Activated B cell treated with CpG ODN at 0.5 μM for 24 hours (primary cell): ENCODE measurements around the gene EEIG1. TPM values are rescaled to one million over a fixed set of nuclear protein-coding genes. Genes with fewer than 3 reads are reported as not detected.

Experiments used
- ATAC-seq: fragments of 200-7000 bp; cut with Tn5 transposase; one replicate; pipeline ENCODE4 v1.10.0; 2021; ENCODE audit warnings: low read depth, mild to moderate bottlenecking, moderate library complexity
- CTCF ChIA-PET: fragments of 350-600 bp; sonication (Branson Sonifier 250); formaldehyde crosslinking; loops from one replicate; lab custom pipeline; 2021; ENCODE audit warnings: antibody characterized with exemption; lab: Charles Lee
- POLR2A ChIA-PET: fragments of 350-600 bp; sonication (Branson Sonifier 250); formaldehyde crosslinking; loops from one replicate; lab custom pipeline; 2021; ENCODE audit warnings: antibody characterized with exemption; lab: Charles Lee
- DNase-seq: peaks from one replicate; pipeline ENCODE4 v3.0.0; 2022
- H3K27ac Mint-ChIP-seq: one replicate; pipeline ENCODE4 v1.8.0; 2020; ENCODE audit warnings: mixed read lengths
- H3K27me3 Mint-ChIP-seq: one replicate; pipeline ENCODE4 v1.8.0; 2021; ENCODE audit warnings: mixed read lengths
- H3K36me3 Mint-ChIP-seq: one replicate; pipeline ENCODE4 v1.8.0; 2021; ENCODE audit warnings: low read depth, mixed read lengths
- H3K4me1 Mint-ChIP-seq: one replicate; pipeline ENCODE4 v1.8.0; 2021; ENCODE audit warnings: mixed read lengths
- H3K4me3 Mint-ChIP-seq: one replicate; pipeline ENCODE4 v1.8.0; 2020; ENCODE audit warnings: mild to moderate bottlenecking, mixed read lengths
- H3K9me3 Mint-ChIP-seq: one replicate; pipeline ENCODE4 v1.8.0; 2020; ENCODE audit warnings: mixed read lengths
- CTCF ChIP-seq: fragments of 200-600 bp; IDR thresholded peaks from one replicate; pipeline ENCODE4 v1.8.0; 2022; ENCODE audit warnings: antibody characterized with exemption, mild to moderate bottlenecking
- intact Hi-C: fragments of 100-400 bp; cut with micrococcal nuclease; formaldehyde crosslinking; loops from one replicate; pipeline ENCODE4 v1.15.1; 2024
- total RNA-seq: library from RNA; stranded (reverse); gene quantifications from 2 replicates; pipeline ENCODE4 v1.2.3, GENCODE V29; 2022

The EEIG1 gene
- total RNA-seq, 1 donor from 2014 or later = 88.1 TPM

GRCh38 chr9:127954831-127955293 lies 25.9 kb downstream of the EEIG1 start:
- no peak for DNase-seq
- ChIA-PET CTCF (interaction anchor here (0.9 to 8.6 kb wide), 14 partner anchors 12 to 163 kb away, joined by 3 to 180 read pairs (median 8); partner anchors contain the start of gene EEIG1), POLR2A (interaction anchor here (0.5 to 6.6 kb wide), 13 partner anchors 11 to 173 kb away, joined by 3 to 67 read pairs (median 7); partner anchors contain the start of gene EEIG1)
- no peak for ATAC-seq
- H3K4me3 Mint-ChIP-seq = no peak overlapping the region
- intact Hi-C loops = loop anchor here (1.0 kb wide), 5 partner anchors 12 to 162 kb away; no protein-coding TSS in a partner anchor
- H3K36me3 Mint-ChIP-seq = peaks cover 35% of the 10 kb centered on the region
- H3K27ac Mint-ChIP-seq = peak overlapping the region; percentile 79
- peaks cover 3% of the 10 kb centered on the region for H3K9me3 Mint-ChIP-seq
- H3K4me1 Mint-ChIP-seq = peaks cover 58% of the 10 kb centered on the region
- TF ChIP-seq CTCF = no peak
- H3K27me3 Mint-ChIP-seq = no peaks in the 10 kb centered on the region

- peaks cover 49% of the 10 kb centered on the region for H3K4me1 Mint-ChIP-seq
Observed at GRCh38 chr9:127953768-127954505, 26.9 kb downstream of the EEIG1 start.

GRCh38 chr9:127953154-127953553 lies 27.6 kb downstream of the EEIG1 start:
- no peak overlapping the region for H3K27ac Mint-ChIP-seq
- H3K4me1 Mint-ChIP-seq = peaks cover 47% of the 10 kb centered on the region
- no peak for TF ChIP-seq CTCF
- H3K4me3 Mint-ChIP-seq = no peak overlapping the region
- DNase-seq (no peak), ATAC-seq (no peak)
- no peaks in the 10 kb centered on the region for H3K9me3 Mint-ChIP-seq
- no peaks in the 10 kb centered on the region for H3K27me3 Mint-ChIP-seq
- ChIA-PET POLR2A (interaction anchor here (0.6 to 6.6 kb wide), 2 partner anchors 80 to 86 kb away, joined by 4 to 67 read pairs; no protein-coding TSS in a partner anchor), CTCF (interaction anchor here (4.3 to 8.6 kb wide), 2 partner anchors 10 to 81 kb away, joined by 35 to 180 read pairs; no protein-coding TSS in a partner anchor)
- intact Hi-C loops = no loop called here
- H3K36me3 Mint-ChIP-seq = peaks cover 29% of the 10 kb centered on the region

More at GRCh38 chr9:127953768-127954505, 26.9 kb downstream of the EEIG1 start:
- ChIA-PET CTCF (interaction anchor here (1.0 to 8.6 kb wide), 9 partner anchors 11 to 164 kb away, joined by 3 to 180 read pairs (median 10); partner anchors contain the start of gene EEIG1), POLR2A (interaction anchor here (0.8 to 6.6 kb wide), 6 partner anchors 9 to 79 kb away, joined by 3 to 67 read pairs (median 12); partner anchors contain the start of gene EEIG1)
- Mint-ChIP-seq H3K27ac (peak overlapping the region; percentile 53), H3K9me3 (peaks cover 3% of the 10 kb centered on the region), H3K4me3 (no peak overlapping the region), H3K36me3 (peaks cover 26% of the 10 kb centered on the region), H3K27me3 (no peaks in the 10 kb centered on the region)
- no peak for TF ChIP-seq CTCF
- DNase-seq (no peak), ATAC-seq (no peak)
- intact Hi-C loops = no loop called here

- TF ChIP-seq CTCF = no peak
- intact Hi-C loops = no loop called here
- Mint-ChIP-seq H3K27me3 (no peaks in the 10 kb centered on the region), H3K27ac (peak overlapping the region; percentile 61), H3K9me3 (no peaks in the 10 kb centered on the region), H3K36me3 (peaks cover 45% of the 10 kb centered on the region), H3K4me1 (peaks cover 33% of the 10 kb centered on the region), H3K4me3 (no peak overlapping the region)
- DNase-seq (no peak), ATAC-seq (no peak)
- ChIA-PET CTCF (interaction anchor here (3.2 kb wide), 1 partner anchor 84 kb away, joined by 21 read pairs; no protein-coding TSS in a partner anchor), POLR2A (interaction anchor here (0.6 kb wide), 1 partner anchor 117 kb away, joined by 3 read pairs; the partner anchor contains the start of gene NAIF1)
Observed at GRCh38 chr9:127950513-127951289, 30.1 kb downstream of the EEIG1 start.
